ENCODE results near the gene LRRK2.

- no peak for TF ChIP-seq POLR2A (IDR thresholded peaks at IDR 0.05)
- TF ChIP-seq, protein P1, sequence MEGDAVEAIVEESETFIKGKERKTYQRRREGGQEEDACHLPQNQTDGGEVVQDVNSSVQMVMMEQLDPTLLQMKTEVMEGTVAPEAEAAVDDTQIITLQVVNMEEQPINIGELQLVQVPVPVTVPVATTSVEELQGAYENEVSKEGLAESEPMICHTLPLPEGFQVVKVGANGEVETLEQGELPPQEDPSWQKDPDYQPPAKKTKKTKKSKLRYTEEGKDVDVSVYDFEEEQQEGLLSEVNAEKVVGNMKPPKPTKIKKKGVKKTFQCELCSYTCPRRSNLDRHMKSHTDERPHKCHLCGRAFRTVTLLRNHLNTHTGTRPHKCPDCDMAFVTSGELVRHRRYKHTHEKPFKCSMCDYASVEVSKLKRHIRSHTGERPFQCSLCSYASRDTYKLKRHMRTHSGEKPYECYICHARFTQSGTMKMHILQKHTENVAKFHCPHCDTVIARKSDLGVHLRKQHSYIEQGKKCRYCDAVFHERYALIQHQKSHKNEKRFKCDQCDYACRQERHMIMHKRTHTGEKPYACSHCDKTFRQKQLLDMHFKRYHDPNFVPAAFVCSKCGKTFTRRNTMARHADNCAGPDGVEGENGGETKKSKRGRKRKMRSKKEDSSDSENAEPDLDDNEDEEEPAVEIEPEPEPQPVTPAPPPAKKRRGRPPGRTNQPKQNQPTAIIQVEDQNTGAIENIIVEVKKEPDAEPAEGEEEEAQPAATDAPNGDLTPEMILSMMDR (IDR thresholded peaks at IDR 0.05) = no peak
Measured at GRCh38 chr12:40325349-40325960, 100.7 kb downstream of the LRRK2 start.

Data from body of pancreas (tissue), 4 donors.